GM12864 (cell line): ENCODE data around the gene DOP1A.

ENCODE experiments used
- DNase-seq: peaks from one replicate; pipeline ENCODE4 v3.0.0-alpha.2; 2011; ENCODE audit warnings: low read depth
- H3K4me3 ChIP-seq: 2 replicates; pipeline ENCODE4 v1.5.1; 2011; ENCODE audit warnings: mild to moderate bottlenecking, low read depth, low read length, control low read depth
- CTCF ChIP-seq: IDR thresholded peaks from 2 replicates; pipeline ENCODE4 v1.5.1; 2011; ENCODE audit warnings: low read depth, mild to moderate bottlenecking, moderate library complexity, low read length, control low read depth, inconsistent platforms; ENCODE audit errors: missing control alignments

Gene DOP1A

GRCh38 chr6:83125425-83125824 is 58.0 kb downstream of the DOP1A start:
- no peak overlapping the region for H3K4me3 ChIP-seq
- no peak for DNase-seq
- TF ChIP-seq CTCF = no peak

GRCh38 chr6:83126223-83126622 is 58.8 kb downstream of the DOP1A start:
- no peak for DNase-seq
- H3K4me3 ChIP-seq = no peak overlapping the region
- no peak for TF ChIP-seq CTCF

GRCh38 chr6:83126807-83127206 is 59.3 kb downstream of the DOP1A start:
- DNase-seq = no peak
- TF ChIP-seq CTCF = no peak
- no peak overlapping the region for H3K4me3 ChIP-seq

GRCh38 chr6:83127258-83127657 is 59.8 kb downstream of the DOP1A start:
- no peak for DNase-seq
- H3K4me3 ChIP-seq = no peak overlapping the region
- TF ChIP-seq CTCF = no peak

GRCh38 chr6:83127976-83128375 is 60.5 kb downstream of the DOP1A start:
- no peak for TF ChIP-seq CTCF
- DNase-seq = no peak
- H3K4me3 ChIP-seq = no peak overlapping the region

GRCh38 chr6:83132121-83132520 is 64.7 kb downstream of the DOP1A start:
- no peak for DNase-seq
- TF ChIP-seq CTCF = no peak
- H3K4me3 ChIP-seq = no peak overlapping the region

GRCh38 chr6:83138118-83138722 is 70.7 kb downstream of the DOP1A start:
- TF ChIP-seq CTCF = no peak
- no peak for DNase-seq
- H3K4me3 ChIP-seq = no peak overlapping the region
